SK-N-MC (cell line): ENCODE data around the gene LRRC15.

Experiments used
- EZH2 ChIP-seq: fragments of 200-600 bp; sonication (generic); IDR thresholded peaks from one replicate; pipeline ENCODE4 v1.6.1; 2017; ENCODE audit warnings: antibody characterized with exemption
- POLR2AphosphoS5 ChIP-seq: IDR thresholded peaks from 2 replicates; pipeline ENCODE4 v1.6.1; 2012; ENCODE audit warnings: mild to moderate bottlenecking, low read depth, low read length, borderline replicate concordance

- TF ChIP-seq EZH2 (no peak), POLR2AphosphoS5 (no peak)
These were observed 30.2 kb downstream of the LRRC15 start for GRCh38 chr3:194339356-194339755.
